Stimulated activated CD4-positive, alpha-beta T cell treated with anti-CD3 and anti-CD28 coated beads, Interleukin-4, amount 100 ng/mL, for 48 hours (primary cell): ENCODE results near the gene OTOGL.
"Not testable (repeated sequence)": the region's sequence is repeated elsewhere in the genome, so short reads cannot be mapped to it uniquely, and the experiment has no call there.

Source experiments
- DNase-seq, 2 donors: peaks; one replicate each; pipeline ENCODE4 v3.0.0-alpha.2; 2020; ENCODE audit warnings: low read depth in 2 of 2

Gene OTOGL

GRCh38 chr12:80120994-80121393 lies 21.7 kb downstream of the OTOGL start:
- no peak for DNase-seq

- DNase-seq, result no peak
Measured at GRCh38 chr12:80121661-80122060, 22.3 kb downstream of the OTOGL start.

- DNase-seq, result no peak
Measured at GRCh38 chr12:80129895-80130530, 30.7 kb downstream of the OTOGL start.

GRCh38 chr12:80135624-80136023 lies 36.3 kb downstream of the OTOGL start:
- no peak for DNase-seq

GRCh38 chr12:80140005-80140404 lies 40.7 kb downstream of the OTOGL start:
- no peak for DNase-seq

- DNase-seq, result no peak
Measured at GRCh38 chr12:80142640-80143039, 43.3 kb downstream of the OTOGL start.

GRCh38 chr12:80143537-80143936 lies 44.2 kb downstream of the OTOGL start:
- no peak for DNase-seq

- not testable (repeated sequence) for DNase-seq
Measured at GRCh38 chr12:80149547-80150313, 50.4 kb downstream of the OTOGL start.

GRCh38 chr12:80151131-80151530 lies 51.8 kb downstream of the OTOGL start:
- no peak for DNase-seq

- no peak for DNase-seq
Measured at GRCh38 chr12:80154261-80154660, 54.9 kb downstream of the OTOGL start.

GRCh38 chr12:80156306-80156705 lies 57.0 kb downstream of the OTOGL start:
- DNase-seq, result no peak

GRCh38 chr12:80157645-80158044 lies 58.3 kb downstream of the OTOGL start:
- no peak for DNase-seq

GRCh38 chr12:80161612-80162011 lies 62.3 kb downstream of the OTOGL start:
- no peak for DNase-seq

- no peak for DNase-seq
Measured at GRCh38 chr12:80162177-80162576, 62.8 kb downstream of the OTOGL start.

GRCh38 chr12:80165746-80166145 lies 66.4 kb downstream of the OTOGL start:
- DNase-seq, result no peak

- no peak for DNase-seq
Measured at GRCh38 chr12:80166751-80167150, 67.4 kb downstream of the OTOGL start.

- no peak for DNase-seq
Measured at GRCh38 chr12:80168936-80169335, 69.6 kb downstream of the OTOGL start.

- DNase-seq, result no peak
Measured at GRCh38 chr12:80170915-80171314, 71.6 kb downstream of the OTOGL start.

GRCh38 chr12:80173083-80173864 lies 73.9 kb downstream of the OTOGL start:
- DNase-seq, result no peak

GRCh38 chr12:80175307-80175930 lies 76.1 kb downstream of the OTOGL start:
- no peak for DNase-seq

- no peak for DNase-seq
Measured at GRCh38 chr12:80176706-80177105, 77.4 kb downstream of the OTOGL start.

- DNase-seq, result no peak
Measured at GRCh38 chr12:80178846-80179245, 79.5 kb downstream of the OTOGL start.
